Umbilical cord (tissue), 2 donors: ENCODE measurements around the gene HMG20B. TPM values are rescaled to one million over a fixed set of nuclear protein-coding genes. Genes with fewer than 3 reads are reported as not detected.

ENCODE experiments used
- DNase-seq: peaks from one replicate; pipeline ENCODE4 v3.0.0-alpha.2; 2015; ENCODE audit warnings: low spot score
- total RNA-seq: library from RNA; depleted of rRNA; stranded (reverse); fragments of >200 nt; gene quantifications from one replicate; pipeline ENCODE4 v1.2.3, GENCODE V29; 2014; ENCODE audit warnings: low replicate concordance; ENCODE audit not compliant: insufficient read depth

The HMG20B gene
- total RNA-seq, 1 donor from 2014 or later, result 38.5 TPM

DNA sequence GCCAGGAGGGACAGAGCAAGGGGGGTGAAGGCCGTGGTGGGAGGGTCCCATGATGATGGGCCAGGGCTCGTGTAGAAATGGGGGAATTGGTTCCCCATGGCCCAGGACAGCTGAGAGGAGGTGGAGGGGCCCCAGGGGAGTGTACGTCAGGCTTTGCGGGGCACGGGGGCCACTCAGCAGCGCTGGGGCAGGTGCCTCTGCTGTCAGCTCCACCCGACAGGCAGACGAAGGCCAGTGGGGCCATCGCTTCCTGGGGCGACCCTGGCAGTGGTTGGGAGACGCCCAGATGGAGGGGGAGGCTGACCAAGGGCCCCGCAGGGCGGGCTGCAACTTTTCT is 35.7 kb upstream of the HMG20B start:
- DNase-seq, result no peak

DNA sequence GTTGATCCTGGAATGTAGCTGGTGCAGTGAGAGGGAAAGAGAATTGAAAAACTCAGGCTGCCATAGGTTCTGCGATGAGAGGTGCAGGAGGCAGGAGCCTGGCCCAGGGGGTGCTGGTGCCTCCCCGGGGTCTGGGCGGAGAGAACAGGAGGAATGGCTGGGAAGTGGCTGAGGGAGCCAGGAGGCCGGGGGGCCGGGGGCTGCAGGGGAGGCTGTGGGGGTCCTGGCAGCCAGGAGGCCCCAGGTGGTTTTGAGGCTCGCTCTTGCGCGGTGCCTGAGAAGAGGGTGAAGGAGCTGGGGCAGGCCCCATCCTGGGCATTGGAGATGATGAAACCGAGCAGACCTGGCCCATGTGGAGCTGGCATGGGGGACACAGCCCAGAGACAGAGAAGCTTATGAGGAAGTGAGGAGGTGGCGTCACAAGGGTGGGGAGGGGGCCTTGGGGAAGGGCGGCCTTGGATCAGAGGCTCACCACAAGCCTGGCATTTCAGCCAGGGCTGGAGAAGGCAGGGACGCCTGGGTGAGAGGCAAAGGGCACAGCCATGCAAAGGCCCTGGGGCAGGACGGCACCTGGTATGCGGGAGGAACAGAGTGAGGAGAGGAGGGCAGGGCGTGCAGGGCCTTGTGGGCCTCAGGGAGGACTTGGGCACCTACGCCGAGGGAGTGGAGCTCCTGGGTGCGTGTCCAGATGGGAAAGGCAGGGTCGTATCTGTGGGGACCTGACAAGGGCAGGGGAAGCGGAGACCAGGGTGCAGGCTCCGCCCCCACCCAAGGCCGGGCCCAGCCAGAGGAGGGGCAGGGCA is 35.1 kb upstream of the HMG20B start:
- no peak for DNase-seq

DNA sequence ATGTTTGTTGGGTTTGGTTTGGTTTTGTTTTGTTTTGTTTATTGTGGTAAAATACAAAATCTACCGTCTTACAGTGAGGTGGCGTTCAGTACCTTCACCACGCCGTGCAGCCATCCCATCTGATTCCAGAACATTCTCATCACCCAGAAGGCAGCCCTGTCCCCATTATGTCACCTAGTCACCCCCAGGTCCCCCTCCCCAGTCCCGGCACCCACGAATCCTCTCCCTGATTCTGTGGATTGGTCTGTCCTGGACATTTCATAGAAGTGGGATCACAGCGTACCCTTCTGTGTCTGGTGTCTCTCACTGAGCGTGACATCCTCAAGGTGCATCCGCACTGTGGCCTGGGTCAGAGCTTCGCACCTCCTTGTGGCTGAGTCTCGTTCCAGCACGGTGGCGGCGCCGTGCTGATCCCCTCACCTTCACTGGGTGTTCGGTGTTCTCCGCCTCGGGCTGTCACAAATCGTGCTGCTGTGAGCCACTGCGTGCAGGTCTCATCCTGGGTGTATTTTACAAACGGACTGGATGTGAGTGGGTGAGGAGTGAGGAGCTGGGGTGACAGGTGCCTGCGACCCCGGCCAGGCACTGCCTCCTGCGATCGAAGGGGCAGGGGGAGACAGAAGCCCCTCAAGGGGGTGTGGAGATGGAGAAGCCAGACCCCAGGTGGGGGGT is 34.4 kb upstream of the HMG20B start:
- no peak for DNase-seq

DNA sequence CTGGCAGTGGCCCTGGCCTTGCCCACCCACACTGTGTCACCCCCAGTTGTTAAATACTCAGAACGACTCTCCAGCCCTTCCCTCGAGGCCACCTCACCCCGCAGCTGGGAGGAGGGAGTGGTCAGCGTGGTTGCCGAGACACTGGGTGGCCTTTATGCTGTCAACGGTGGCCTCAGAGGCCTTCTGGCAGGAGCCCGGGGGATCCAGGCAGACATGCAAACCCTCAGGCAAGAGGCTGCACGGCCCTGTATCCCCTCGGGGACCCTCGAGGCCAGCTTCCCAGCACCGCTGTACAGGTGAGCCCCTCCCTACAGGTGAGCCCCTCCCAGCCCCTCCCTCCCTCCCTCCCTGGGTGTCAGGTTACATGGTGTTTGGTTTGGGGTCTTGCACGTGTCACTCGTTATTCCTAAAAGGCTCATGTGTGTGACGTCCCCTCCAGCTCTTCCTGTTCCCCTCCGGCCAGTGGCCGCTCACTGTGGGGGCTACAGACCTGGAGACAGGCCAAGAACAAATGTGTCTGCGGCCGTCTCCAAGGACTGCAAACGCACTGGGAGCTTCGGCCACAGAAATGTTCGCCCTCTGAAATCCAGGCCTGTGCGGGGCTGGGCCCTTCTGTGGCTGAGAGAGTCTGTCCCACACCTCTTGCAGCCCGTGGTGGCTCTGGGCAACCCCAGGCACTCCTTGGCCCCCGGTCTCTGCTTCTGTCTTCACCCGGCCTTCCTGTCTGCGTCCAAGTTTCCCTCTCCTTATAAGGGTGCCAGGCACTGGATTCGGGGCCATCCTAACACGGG is 33.6 kb upstream of the HMG20B start, which contains the start of gene TEKTIP1:
TEKTIP1 (plus strand) TSS at position 210 of the 791 bp plus-strand sequence; CDS start at position 214, 4 bp downstream.
- DNase-seq, result no peak

DNA sequence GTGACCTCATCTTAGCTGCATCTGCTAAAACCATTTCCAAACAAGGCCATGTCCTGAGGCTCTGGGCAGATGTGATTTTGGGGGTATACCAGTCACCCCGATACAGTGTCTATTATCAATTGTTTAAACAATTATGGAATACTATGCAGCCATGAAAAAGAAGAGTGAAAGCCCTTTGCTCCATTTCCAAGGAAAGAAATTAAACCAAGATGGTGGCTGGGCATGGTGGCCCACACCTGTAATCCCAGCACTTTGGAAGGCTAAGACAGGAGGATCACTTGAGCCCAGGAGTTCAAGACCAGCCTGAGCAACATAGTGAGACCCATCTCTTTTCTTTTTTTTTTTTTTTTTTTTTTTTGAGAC is 33.0 kb upstream of the HMG20B start:
- no peak for DNase-seq

DNA sequence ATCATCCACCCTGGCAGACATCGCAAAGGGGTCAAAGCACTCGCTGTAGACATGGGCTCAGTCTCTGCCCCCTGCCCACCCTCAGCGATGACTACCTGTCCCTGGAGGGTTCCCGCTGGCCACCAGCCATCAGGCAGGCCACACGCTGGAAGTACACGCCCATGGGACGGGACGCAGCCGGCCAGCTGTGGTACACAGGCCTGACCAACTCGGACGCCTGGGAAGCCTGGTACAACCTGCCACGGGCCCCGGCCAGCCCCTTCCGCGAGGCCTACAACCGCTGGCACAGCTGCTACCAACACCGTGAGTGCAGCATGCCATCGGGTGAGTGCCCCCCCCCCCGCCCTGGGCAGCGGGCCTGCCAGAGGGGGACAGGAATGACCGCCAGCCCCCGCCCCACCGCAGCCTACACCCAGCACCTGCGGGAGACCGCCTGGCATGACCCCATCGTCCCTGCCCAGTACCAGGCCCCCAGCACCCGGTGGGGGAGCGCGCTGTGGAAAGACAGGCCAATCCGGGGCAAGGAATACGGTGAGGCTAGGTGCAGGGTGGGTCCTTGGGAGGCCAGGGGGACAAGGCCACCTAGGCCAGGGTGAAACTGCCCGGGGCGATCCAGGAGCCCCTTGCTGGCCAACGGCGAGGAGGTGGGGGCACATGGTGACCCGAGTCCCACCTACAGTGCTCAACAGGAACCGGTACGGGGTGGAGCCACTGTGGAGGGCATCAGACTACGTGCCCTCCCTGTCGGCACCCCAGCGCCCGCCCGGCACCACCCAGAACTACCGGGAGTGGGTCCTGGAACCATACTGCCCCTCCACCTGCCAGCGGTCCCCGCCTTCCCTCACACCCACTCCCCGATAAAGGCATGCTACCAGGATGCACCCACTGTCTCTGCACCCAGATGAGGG is 29.3 kb upstream of the HMG20B start:
- DNase-seq, result no peak

DNA sequence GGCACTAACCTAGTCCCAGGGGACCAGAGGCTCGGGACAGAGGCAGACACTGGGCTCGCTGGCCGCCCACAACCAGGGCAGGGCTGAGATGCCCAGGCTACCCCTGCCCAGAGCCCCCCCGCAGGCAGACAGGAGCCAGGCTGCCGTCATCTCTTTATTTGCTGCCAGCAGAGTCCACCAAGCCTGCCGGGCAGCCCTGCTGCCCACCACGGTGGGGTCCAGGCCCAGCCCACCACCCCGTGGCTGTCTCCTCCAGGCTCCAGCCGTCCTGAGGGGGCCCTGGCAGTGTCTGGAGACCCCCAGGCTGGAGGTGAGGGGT is 28.7 kb upstream of the HMG20B start:
- DNase-seq, result no peak

DNA sequence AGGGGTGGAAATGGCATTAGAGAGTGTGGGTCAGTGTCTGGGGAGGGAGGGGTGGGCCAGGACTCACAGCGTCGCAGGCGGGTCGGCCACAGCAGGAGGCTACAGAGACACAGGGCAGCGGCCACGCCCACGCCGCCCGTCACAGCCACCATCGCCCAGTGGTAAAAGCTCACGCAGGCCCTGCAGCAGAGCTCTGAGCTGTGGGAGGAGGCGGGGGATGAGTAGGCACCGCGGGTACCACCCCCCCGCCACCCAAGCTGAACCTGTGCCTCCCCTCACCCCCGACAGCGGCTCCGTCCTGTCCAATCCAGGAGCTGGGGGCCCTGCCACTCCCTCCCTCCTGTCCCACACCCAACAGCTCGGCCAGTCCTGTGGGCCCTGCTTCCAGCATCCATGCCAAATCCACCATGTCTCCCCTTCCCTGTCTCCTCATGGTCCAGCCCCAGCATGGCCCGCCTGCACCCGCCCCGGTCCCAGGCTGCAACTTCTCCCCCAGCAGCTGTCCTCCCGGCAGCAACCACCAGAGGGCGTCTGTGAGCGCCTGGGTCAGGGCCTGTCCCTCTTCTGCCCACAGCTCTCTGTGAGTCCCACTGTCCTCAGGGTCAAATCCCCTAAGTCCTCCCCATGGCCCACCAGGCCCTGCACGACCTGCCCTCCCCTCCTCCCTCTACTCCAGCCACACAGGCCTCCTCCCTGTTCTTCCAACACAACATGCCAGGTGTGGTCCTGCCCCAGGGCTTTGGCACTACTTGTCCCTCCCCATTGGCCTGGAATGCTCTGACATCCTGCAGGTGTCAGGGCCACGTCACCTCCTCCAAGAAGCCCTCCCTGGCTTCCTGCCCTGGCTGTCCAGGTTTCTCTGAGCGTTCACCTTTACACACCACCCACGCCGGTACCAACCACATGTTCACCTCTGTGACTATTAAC is 27.7 kb upstream of the HMG20B start:
- no peak for DNase-seq

DNA sequence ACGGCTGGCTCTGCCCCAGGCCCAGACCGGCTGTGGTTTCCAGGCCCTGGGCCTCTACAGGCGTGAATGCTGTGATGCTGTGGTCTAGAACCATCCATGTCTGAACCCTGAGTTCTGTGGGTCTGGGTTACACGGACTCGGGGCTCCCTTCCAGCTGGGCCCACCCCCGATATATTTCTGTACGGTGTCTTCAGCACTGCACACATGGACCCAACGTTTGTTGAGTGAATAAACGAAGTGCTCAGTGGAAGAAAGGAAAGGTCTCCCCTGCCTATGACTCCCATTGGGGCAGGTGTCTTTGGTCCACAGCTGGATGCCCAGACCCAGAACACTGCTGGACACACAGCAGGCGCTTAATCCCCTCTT is 27.1 kb upstream of the HMG20B start:
- DNase-seq, result no peak

DNA sequence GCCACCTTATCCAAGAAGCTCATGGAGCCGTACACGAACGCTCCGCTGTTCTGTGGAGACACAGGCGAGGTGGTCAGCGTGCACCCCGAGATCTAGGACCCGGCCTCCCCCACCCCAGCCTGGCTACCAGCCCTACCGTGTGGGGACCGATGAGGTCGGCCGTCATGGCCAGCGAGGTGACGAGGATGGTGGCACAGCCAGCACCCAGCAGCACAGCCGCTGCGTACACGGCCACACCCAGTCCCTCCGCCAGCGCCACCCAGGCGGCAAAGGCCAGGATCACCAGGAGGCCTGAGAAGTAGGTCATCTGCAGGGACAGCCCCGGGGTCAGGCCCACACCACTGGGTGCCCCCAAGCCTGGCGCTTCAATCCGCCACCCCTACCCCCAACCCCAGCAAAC is 26.6 kb upstream of the HMG20B start:
- no peak for DNase-seq

DNA sequence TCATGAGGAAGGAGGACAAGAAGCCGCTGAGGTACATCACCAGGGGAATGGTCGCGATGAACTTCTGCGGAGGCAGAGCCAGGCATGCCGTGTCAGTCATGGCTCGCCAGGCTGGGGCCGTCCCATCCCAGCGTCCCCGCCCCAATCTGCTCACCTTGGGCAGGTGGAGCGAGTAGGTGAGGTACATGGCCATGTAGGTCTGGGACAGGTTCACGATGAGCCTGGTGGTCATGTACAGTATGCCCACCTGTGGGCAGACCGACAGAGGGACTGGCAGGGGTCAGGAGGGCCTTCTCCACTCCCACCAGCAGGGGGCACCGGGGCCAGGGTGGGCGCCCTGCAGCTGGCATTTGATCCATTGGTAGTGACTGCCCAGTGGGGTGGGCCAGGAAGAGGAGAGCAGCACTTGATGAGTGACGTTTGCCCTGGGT is 25.4 kb upstream of the HMG20B start:
- DNase-seq, result no peak

DNA sequence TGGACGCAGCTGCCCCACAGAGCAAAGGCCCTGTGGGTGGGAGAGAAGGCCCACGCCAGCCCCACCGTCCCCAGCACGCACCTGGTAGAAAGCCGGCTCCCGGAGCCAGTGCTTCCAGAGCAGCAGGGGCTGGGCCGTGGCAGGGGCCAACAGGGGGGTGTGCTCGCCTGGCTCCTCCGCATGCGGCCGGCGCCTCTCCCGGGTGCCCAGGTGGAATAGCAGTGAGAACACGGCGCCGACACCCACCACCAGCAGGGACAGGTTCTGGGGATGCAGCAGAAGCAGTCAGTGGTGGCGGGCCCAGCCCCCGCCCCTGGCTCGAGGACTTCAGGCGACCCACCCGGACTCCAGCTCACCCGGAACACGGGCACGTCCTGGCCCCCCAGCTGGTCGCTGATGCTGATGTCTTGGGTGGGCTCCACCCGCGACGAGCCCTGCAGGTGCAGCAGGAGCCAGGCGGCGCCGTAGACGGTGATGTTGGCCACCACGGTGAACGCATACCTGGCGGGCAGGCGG is 24.9 kb upstream of the HMG20B start:
- no peak for DNase-seq

DNA sequence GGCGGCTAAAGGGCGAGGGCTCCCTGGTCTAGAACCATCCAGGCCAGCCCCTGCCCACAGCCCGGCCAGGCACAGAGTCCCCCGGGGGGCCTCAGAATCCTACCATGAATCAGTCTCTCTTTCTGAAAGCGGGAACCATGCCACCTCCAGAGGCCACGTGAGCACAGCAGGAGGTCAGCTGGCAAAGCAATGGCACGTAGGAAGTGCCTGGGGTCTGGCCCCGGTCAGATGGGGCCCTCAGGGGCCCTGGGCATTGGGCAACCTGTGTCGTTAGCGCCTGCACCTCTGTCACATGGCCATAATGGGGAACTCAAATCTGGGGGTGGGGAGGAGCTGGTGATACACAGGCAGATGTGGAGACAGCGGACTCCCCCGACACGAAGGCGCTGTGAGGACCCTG is 24.1 kb upstream of the HMG20B start:
- DNase-seq, result no peak

DNA sequence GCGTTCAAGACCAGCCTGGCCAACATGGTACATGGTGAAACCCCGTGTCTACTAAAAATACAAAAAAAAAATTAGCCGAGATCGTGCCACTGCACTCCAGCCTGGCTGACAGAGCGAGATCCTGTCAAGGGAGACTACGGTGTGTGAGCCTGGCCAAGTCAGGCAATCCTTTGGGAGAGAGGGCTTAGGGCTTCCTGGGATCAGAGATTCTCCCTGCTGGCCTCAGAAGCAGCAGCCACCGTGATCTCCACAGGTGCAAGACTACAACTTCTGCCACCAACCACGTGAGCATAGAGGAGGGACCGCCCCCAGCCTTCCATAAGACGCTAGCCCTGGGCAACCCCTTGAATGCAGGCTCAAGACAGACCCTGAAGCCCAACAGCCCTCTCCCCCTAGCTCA is 22.9 kb upstream of the HMG20B start:
- DNase-seq, result no peak

DNA sequence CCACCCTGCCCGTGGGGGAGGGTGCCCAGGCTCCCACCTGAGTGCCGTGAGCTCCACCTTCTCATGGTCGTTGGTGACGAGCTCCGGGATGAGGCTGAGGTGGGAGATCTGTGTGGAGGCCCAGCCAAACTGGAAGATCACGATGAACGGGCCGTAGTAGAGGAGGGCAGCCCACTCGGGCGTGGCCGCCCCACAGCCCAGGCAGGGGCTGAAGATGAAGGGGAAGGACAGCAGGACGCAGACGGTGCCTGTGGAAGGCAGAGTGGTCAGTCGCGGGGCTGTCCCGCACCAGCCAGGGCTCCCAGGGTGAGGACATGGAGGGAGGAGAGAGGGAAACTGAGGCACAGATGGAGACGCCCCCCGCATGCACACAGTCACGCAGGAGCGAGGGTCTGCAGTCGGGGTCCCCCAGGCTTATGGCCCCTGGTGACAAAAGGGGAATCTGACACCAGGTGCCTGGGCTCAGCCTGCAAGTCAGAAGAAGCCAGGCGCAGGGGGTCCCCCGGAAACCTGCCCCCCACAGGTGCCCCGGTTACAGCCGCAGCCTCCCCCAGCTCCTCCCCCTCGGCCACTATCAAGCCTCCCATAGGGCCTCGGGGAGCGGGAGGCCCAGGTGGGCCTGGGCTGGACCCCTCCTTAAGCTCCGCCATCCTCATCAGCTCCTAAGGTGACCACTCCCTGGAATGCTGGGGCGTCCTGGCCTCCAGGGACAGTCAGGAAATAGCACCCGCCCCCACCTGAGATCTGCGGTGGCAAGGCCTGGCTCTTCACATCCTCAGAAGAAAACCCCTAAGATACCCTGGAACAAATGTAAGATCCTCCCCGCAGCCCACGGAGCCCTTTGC is 21.6 kb upstream of the HMG20B start:
- no peak for DNase-seq

DNA sequence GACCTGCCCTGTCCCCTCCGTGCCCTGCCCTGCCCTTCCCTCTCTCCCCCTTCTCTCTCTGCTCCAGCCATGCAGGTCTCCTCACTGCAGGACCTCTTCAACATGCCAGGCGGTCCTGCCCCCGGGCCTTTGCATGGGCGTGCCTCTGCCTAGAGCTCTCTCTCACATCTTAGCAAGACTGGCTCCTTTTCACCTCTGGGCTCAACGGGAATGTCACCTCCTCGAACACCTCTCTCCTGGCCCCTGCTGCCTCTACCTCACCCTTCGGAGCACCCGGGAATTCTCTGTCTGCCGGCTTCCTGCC is 21.0 kb upstream of the HMG20B start:
- no peak for DNase-seq

DNA sequence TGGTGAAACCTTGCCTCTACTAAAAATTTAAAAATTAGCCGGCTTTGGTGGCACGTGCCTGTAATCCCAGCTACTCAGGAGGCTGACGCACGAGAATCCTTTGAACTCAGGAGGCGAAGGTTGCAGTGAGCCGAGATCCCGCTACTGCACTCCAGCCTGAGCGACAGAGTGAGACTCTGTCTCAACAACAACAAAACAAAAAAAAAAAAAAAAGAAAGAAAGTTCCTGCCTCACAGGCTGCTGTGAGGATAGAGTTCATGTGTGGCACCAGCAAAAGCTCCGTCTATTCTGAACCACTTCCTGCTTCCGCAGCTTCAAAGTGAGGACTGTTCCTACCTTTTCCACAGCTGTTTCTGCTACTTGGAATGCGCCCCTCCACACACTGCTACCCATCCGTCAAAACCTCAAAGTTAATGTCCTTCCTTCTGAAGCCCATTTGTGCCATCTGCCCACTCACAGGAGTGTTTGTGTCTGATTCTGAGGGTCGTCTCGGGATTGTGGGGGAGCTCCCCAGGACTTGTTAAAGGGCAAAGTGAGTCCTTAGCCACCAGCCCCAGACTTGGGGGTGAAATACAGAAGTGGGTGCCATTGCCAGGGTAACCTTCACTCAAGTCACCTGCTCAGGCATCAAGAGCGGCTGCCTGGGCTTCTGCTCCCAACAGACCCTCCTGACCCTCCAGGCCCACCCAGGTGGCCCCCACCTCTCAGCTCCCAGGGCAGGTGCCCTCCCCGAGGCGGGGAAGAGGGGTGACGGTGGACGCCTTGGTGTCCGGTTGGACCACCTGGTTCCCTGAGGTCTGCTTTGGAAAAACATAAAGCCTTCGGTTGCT is 18.3 kb upstream of the HMG20B start:
- no peak for DNase-seq

DNA sequence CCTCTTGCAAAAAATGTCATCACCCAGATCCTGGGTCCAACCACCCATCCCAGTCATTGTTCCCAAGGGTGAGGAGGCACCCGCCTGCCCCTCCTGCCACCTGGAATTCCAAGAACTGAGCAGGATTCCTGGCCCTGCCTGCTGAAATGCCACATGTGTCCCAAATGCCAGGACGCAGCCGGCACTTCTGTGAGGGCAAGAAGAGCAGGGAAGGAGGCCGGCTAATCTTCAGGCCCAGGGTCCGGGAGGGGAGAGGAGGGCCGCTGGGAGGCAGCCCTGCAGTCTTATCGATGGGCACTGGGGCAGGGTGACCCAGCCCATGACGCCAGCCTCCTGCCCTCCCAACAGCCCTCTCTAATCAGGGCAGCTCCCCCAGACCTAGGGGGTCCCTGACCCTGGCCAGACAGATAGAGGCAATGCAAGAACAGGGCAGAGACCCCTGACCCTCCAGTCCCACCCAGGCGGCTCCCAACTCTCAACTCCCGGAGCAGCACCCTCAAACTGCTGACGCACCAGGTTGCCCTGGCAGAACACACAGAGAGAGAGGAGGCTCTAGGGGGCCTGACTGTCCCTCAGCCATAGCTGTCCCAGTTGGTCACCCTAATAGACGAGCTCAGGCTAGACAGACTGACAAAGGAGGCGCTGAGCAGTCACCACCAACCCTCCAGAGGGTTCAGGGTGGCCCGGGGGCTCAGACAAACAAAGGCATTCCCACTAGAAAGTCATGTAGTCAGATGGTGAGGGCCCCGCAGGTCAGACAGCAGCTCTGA is 16.9 kb upstream of the HMG20B start:
- DNase-seq, result no peak
